IMR-90 (cell line): ENCODE results near the gene IL1F10. TPM values are rescaled to one million over a fixed set of nuclear protein-coding genes. Genes with fewer than 3 reads are reported as not detected.

Experiments
- ATAC-seq: fragments of 200-7000 bp; cut with Tn5 transposase; 2 replicates; pipeline ENCODE4 v1.9.1; 2020; ENCODE audit warnings: low read depth, mild to moderate bottlenecking, moderate library complexity
- BruUV-seq: library from RNA; stranded (reverse); fragments of 400-500 nt; replicated peaks from 2 replicates; lab custom pipeline; 2021; lab: Mats Ljungman, UMichigan
- CTCF ChIA-PET: fragments of 300-600 bp; formaldehyde crosslinking; extraction: SDS; loops from one replicate; lab custom pipeline; 2021; ENCODE audit warnings: antibody characterized with exemption; lab: Yijun Ruan, JAX
- POLR2A ChIA-PET: fragments of 300-600 bp; sonication (Branson Sonifier 250); formaldehyde crosslinking; loops from one replicate; lab custom pipeline; 2022; ENCODE audit warnings: antibody characterized with exemption; ENCODE audit not compliant: unreplicated experiment; lab: Charles Lee
- DNase-seq: peaks from one replicate; pipeline ENCODE4 v3.0.0; 2013
- H2AFZ ChIP-seq: replicated peaks from 2 replicates; pipeline ENCODE3; 2013; ENCODE audit warnings: low read length, mild to moderate bottlenecking; ENCODE audit not compliant: poor library complexity
- H2AK5ac ChIP-seq: 2 replicates; pipeline ENCODE4 v1.6.1; 2013; ENCODE audit warnings: low read depth, low read length, inconsistent platforms
- H2AK9ac ChIP-seq: replicated peaks from 2 replicates; pipeline ENCODE3; 2013; ENCODE audit warnings: mild to moderate bottlenecking, low read depth, low read length, moderate library complexity; ENCODE audit not compliant: poor library complexity
- H2BK120ac ChIP-seq: 2 replicates; pipeline ENCODE4 v1.6.1; 2013; ENCODE audit warnings: low read depth, low read length, inconsistent platforms
- H2BK15ac ChIP-seq: 3 replicates; pipeline ENCODE4 v1.6.1; 2013; ENCODE audit warnings: low read depth, low read length, inconsistent platforms
- H2BK20ac ChIP-seq: 2 replicates; pipeline ENCODE4 v1.6.1; 2013; ENCODE audit warnings: low read depth, mild to moderate bottlenecking, inconsistent platforms, low read length, moderate library complexity
- H2BK5ac ChIP-seq: 2 replicates; pipeline ENCODE4 v1.6.1; 2013; ENCODE audit warnings: mild to moderate bottlenecking, low read depth, low read length, inconsistent platforms; ENCODE audit not compliant: poor library complexity, severe bottlenecking
- H3K14ac ChIP-seq: replicated peaks from 2 replicates; pipeline ENCODE4 v1.6.1; 2013; ENCODE audit warnings: low read depth, low read length, inconsistent platforms
- H3K18ac ChIP-seq: 2 replicates; pipeline ENCODE4 v1.6.1; 2013; ENCODE audit warnings: low read depth, low read length, control low read depth
- H3K23ac ChIP-seq: 2 replicates; pipeline ENCODE4 v1.6.1; 2013; ENCODE audit warnings: low read depth, low read length, inconsistent platforms
- H3K27ac ChIP-seq: 2 replicates; pipeline ENCODE4 v1.5.1; 2013; ENCODE audit warnings: mild to moderate bottlenecking, control low read depth, low read length; ENCODE audit not compliant: insufficient read depth
- H3K27me3 ChIP-seq: 2 replicates; pipeline ENCODE4 v1.6.1; 2013; ENCODE audit warnings: low read length; ENCODE audit not compliant: control insufficient read depth, insufficient read depth
- H3K36me3 ChIP-seq: 2 replicates; pipeline ENCODE4 v1.6.1; 2013; ENCODE audit warnings: low read length, mixed read lengths; ENCODE audit not compliant: control insufficient read depth, insufficient read depth
- H3K4ac ChIP-seq: 2 replicates; pipeline ENCODE4 v1.6.1; 2013; ENCODE audit warnings: low read depth, low read length, inconsistent platforms
- H3K4me1 ChIP-seq: 2 replicates; pipeline ENCODE4 v1.6.1; 2013; ENCODE audit warnings: low read length, mixed read lengths; ENCODE audit not compliant: control insufficient read depth, insufficient read depth
- H3K4me2 ChIP-seq: 2 replicates; pipeline ENCODE4 v1.6.1; 2013; ENCODE audit warnings: low read depth, mild to moderate bottlenecking, control low read depth, low read length, moderate library complexity
- H3K4me3 ChIP-seq: 2 replicates; pipeline ENCODE4 v1.5.1; 2013; ENCODE audit warnings: low read depth, mild to moderate bottlenecking, control low read depth, low read length, moderate library complexity; ENCODE audit not compliant: insufficient read depth
- H3K56ac ChIP-seq: 2 replicates; pipeline ENCODE4 v1.6.1; 2013; ENCODE audit warnings: low read length, inconsistent platforms; ENCODE audit not compliant: insufficient read depth; ENCODE audit errors: extremely low read depth
- H3K79me1 ChIP-seq, 2 experiments: 2 replicates each; pipeline ENCODE4 v1.6.1; 2013; ENCODE audit warnings: low read length in 2 of 2, inconsistent platforms in 1 of 2, low read depth in 1 of 2
- H3K9ac ChIP-seq: 2 replicates; pipeline ENCODE4 v1.6.1; 2013; ENCODE audit warnings: low read depth, low read length, control low read depth
- H3K9me1 ChIP-seq: 2 replicates; pipeline ENCODE4 v1.6.1; 2013; ENCODE audit warnings: low read length, inconsistent platforms; ENCODE audit not compliant: insufficient read depth
- H3K9me3 ChIP-seq: 2 replicates; pipeline ENCODE4 v1.6.1; 2013; ENCODE audit warnings: low read length; ENCODE audit not compliant: control insufficient read depth, insufficient read depth
- H4K20me1 ChIP-seq: 2 replicates; pipeline ENCODE4 v1.6.1; 2013; ENCODE audit warnings: low read length, inconsistent platforms; ENCODE audit not compliant: insufficient read depth
- H4K5ac ChIP-seq: 2 replicates; pipeline ENCODE4 v1.6.1; 2013; ENCODE audit warnings: mild to moderate bottlenecking, low read depth, low read length, control low read depth
- H4K8ac ChIP-seq, 2 experiments: 2 replicates each; pipeline ENCODE4 v1.6.1; 2013; ENCODE audit warnings: low read depth in 2 of 2, low read length in 2 of 2, control low read depth in 1 of 2, inconsistent platforms in 1 of 2
- H4K91ac ChIP-seq: 2 replicates; pipeline ENCODE4 v1.6.1; 2013; ENCODE audit warnings: low read depth, low read length, inconsistent platforms; ENCODE audit not compliant: insufficient read depth
- CEBPB ChIP-seq: IDR thresholded peaks from 2 replicates; pipeline ENCODE4 v1.6.1; 2012; ENCODE audit warnings: low read depth, low read length, improper control_type of control experiment
- CHD1 ChIP-seq: IDR thresholded peaks from 2 replicates; pipeline ENCODE4 v1.6.1; 2012; ENCODE audit warnings: low read depth, low read length, improper control_type of control experiment
- FOS ChIP-seq: fragments of 150-350 bp; IDR thresholded peaks from 2 replicates; pipeline ENCODE4 v1.6.1; 2016; ENCODE audit warnings: low read depth, low read length
- MAFK ChIP-seq: IDR thresholded peaks from 2 replicates; pipeline ENCODE4 v1.6.1; 2012; ENCODE audit warnings: low read depth, low read length, improper control_type of control experiment
- MXI1 ChIP-seq: IDR thresholded peaks from 2 replicates; pipeline ENCODE4 v1.6.1; 2012; ENCODE audit warnings: low read depth, mild to moderate bottlenecking, low read length, moderate library complexity, borderline replicate concordance
- NFE2L2 ChIP-seq: fragments of 150-350 bp; IDR thresholded peaks from 2 replicates; pipeline ENCODE4 v1.6.1; 2016; ENCODE audit warnings: low read depth, mild to moderate bottlenecking, low read length
- POLR2A ChIP-seq: IDR thresholded peaks from 2 replicates; pipeline ENCODE4 v1.6.1; 2012; ENCODE audit warnings: mild to moderate bottlenecking, low read depth, low read length
- RAD21 ChIP-seq: IDR thresholded peaks from 2 replicates; pipeline ENCODE4 v1.6.1; 2012; ENCODE audit warnings: low read length, improper control_type of control experiment
- RCOR1 ChIP-seq: IDR thresholded peaks from 2 replicates; pipeline ENCODE4 v1.6.1; 2012; ENCODE audit warnings: mild to moderate bottlenecking, low read length, improper control_type of control experiment; ENCODE audit not compliant: insufficient replicate concordance
- RFX5 ChIP-seq: IDR thresholded peaks from 2 replicates; pipeline ENCODE4 v1.8.0; 2012; ENCODE audit warnings: low read depth, mild to moderate bottlenecking, low read length, moderate library complexity
- SMC3 ChIP-seq: fragments of 150-350 bp; IDR thresholded peaks from 2 replicates; pipeline ENCODE4 v1.6.1; 2016; ENCODE audit warnings: low read depth, mild to moderate bottlenecking, antibody characterized with exemption, low read length, moderate library complexity
- WGBS, 2 experiments: methylation state at CpG; one replicate each; pipeline versions ENCODE4 v1.1.5 to v1.1.7; 2013; ENCODE audit warnings: missing lambda C conversion rate in 2 of 2; ENCODE audit not compliant: insufficient read length in 1 of 2; ENCODE audit errors: extremely low coverage in 2 of 2; 5-methylcytosine and 5-hydroxymethylcytosine counted together
- dilution Hi-C: fragments of 300-500 bp; cut with HindIII; formaldehyde crosslinking; loops from one replicate; pipeline ENCODE4 v1.14.3; 2018; ENCODE audit warnings: low sequenced_read_pairs; ENCODE audit not compliant: unreplicated experiment
- in situ Hi-C: fragments of 300-500 bp; cut with MboI; formaldehyde crosslinking; loops from 3 replicates; pipeline ENCODE4 v1.14.3; 2019; ENCODE audit warnings: low sequenced_read_pairs, inconsistent platforms, mixed read lengths
- intact Hi-C: fragments of 100-400 bp; cut with micrococcal nuclease; formaldehyde crosslinking; loops from 2 replicates; pipeline ENCODE4 v1.10.0; 2022
- polyA plus RNA-seq, 3 experiments: library from polyadenylated mRNA; depleted of rRNA; stranded (reverse); fragments of >200 nt; gene quantifications; 2 replicates each; pipeline ENCODE4 v1.2.3, GENCODE V29; 2012; ENCODE audit warnings: low replicate concordance in 1 of 3
- total RNA-seq: library from RNA; depleted of rRNA; stranded (reverse); fragments of >200 nt; gene quantifications from 2 replicates; pipeline ENCODE4 v1.2.3, GENCODE V29; 2012
- TF ChIP-seq, protein P1 (sequence below): fragments of 150-350 bp; IDR thresholded peaks from 2 replicates; pipeline ENCODE4 v1.6.1; 2017; ENCODE audit warnings: mild to moderate bottlenecking, antibody characterized with exemption, low read length, low read depth
- TF ChIP-seq, protein P2 (sequence below): fragments of 150-350 bp; IDR thresholded peaks from 2 replicates; pipeline ENCODE4 v1.6.1; 2016; ENCODE audit warnings: low read depth, mild to moderate bottlenecking, low read length, moderate library complexity, borderline replicate concordance
- TF ChIP-seq, protein P3 (sequence below): conservative IDR thresholded peaks from 2 replicates; pipeline ENCODE4 v1.5.1; 2012; ENCODE audit warnings: mild to moderate bottlenecking, low read depth, low read length, improper control_type of control experiment

IL1F10 gene
- total and polyA plus RNA-seq, 2 of the 4 experiments (the other 2 are of a cell fraction) = not detected

DNA sequence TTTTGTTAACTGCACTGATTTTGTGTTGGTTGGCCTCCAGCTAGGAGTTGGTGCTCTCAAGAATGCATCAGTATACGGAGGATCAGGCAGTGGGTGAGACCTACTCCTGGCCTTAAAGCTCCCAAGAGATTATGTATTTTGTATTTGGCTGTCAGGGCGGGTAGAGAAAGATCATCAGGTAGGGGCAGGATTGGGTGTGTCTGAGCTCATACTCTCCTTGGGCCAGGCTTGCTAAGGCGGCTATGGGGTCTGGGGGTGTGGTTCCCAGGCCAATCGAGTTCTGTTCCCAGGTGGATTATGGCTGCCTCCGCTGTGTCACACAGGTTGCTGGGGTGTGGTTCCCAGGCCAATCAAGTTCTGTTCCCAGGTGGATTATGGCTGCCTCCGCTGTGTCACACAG lies 30.8 kb downstream of the IL1F10 start:
- no peak overlapping the region for H3K56ac ChIP-seq
- H4K20me1 ChIP-seq = no peaks in the 10 kb centered on the region
- ATAC-seq (no peak), DNase-seq (no peak)
- H3K4me3 ChIP-seq = no peak overlapping the region
- H2BK20ac ChIP-seq = no peak overlapping the region
- no peaks in the 10 kb centered on the region for H3K36me3 ChIP-seq
- H3K27me3 ChIP-seq = no peaks in the 10 kb centered on the region
- no peaks in the 10 kb centered on the region for H3K79me1 ChIP-seq
- TF ChIP-seq RAD21 (no peak), RCOR1 (no peak), RFX5 (no peak), POLR2A (no peak), MXI1 (no peak), MAFK (no peak), NFE2L2 (no peak), FOS (no peak), SMC3 (no peak), CHD1 (no peak), CEBPB (no peak)
- TF ChIP-seq, protein P1, sequence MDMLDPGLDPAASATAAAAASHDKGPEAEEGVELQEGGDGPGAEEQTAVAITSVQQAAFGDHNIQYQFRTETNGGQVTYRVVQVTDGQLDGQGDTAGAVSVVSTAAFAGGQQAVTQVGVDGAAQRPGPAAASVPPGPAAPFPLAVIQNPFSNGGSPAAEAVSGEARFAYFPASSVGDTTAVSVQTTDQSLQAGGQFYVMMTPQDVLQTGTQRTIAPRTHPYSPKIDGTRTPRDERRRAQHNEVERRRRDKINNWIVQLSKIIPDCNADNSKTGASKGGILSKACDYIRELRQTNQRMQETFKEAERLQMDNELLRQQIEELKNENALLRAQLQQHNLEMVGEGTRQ = no peak
- TF ChIP-seq, protein P2, sequence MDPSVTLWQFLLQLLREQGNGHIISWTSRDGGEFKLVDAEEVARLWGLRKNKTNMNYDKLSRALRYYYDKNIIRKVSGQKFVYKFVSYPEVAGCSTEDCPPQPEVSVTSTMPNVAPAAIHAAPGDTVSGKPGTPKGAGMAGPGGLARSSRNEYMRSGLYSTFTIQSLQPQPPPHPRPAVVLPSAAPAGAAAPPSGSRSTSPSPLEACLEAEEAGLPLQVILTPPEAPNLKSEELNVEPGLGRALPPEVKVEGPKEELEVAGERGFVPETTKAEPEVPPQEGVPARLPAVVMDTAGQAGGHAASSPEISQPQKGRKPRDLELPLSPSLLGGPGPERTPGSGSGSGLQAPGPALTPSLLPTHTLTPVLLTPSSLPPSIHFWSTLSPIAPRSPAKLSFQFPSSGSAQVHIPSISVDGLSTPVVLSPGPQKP = no peak
- TF ChIP-seq, protein P3, sequence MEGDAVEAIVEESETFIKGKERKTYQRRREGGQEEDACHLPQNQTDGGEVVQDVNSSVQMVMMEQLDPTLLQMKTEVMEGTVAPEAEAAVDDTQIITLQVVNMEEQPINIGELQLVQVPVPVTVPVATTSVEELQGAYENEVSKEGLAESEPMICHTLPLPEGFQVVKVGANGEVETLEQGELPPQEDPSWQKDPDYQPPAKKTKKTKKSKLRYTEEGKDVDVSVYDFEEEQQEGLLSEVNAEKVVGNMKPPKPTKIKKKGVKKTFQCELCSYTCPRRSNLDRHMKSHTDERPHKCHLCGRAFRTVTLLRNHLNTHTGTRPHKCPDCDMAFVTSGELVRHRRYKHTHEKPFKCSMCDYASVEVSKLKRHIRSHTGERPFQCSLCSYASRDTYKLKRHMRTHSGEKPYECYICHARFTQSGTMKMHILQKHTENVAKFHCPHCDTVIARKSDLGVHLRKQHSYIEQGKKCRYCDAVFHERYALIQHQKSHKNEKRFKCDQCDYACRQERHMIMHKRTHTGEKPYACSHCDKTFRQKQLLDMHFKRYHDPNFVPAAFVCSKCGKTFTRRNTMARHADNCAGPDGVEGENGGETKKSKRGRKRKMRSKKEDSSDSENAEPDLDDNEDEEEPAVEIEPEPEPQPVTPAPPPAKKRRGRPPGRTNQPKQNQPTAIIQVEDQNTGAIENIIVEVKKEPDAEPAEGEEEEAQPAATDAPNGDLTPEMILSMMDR = no peak
- no peak overlapping the region for H3K18ac ChIP-seq
- intact Hi-C loops = no loop called here
- no peak overlapping the region for H4K5ac ChIP-seq
- in situ Hi-C loops = no loop called here
- H2AK5ac ChIP-seq = no peak overlapping the region
- H3K4ac ChIP-seq = no peak overlapping the region
- ChIA-PET CTCF (interaction anchor here (0.6 kb wide), 1 partner anchor 14 kb away, joined by 5 read pairs; no protein-coding TSS in a partner anchor), POLR2A (no interaction called here)
- no peak overlapping the region for H2BK15ac ChIP-seq
- WGBS, 2 experiments = 100% methylated on average over 1 of the region's 6 CpGs; no CpG with 5 or more reads in 1 of the 2 experiments
- H3K14ac ChIP-seq = no peak overlapping the region
- H3K9me1 ChIP-seq = no peaks in the 10 kb centered on the region
- H3K9me3 ChIP-seq = no peaks in the 10 kb centered on the region
- H2AK9ac ChIP-seq = no peak overlapping the region
- H3K27ac ChIP-seq = no peak overlapping the region
- H4K91ac ChIP-seq = no peak overlapping the region
- H3K4me2 ChIP-seq = no peak overlapping the region
- no peak overlapping the region for H2BK5ac ChIP-seq
- H3K23ac ChIP-seq = no peak overlapping the region
- no peaks in the 10 kb centered on the region for H3K4me1 ChIP-seq
- dilution Hi-C loops = no loop called here
- H3K9ac ChIP-seq = no peak overlapping the region
- BruUV-seq = no TSS peak
- H2BK120ac ChIP-seq = no peak overlapping the region
- no peak overlapping the region for H2AFZ ChIP-seq
- H4K8ac ChIP-seq = no peak overlapping the region
